ENCODE measurements around the gene SPECC1. TPM values are rescaled to one million over a fixed set of nuclear protein-coding genes. Genes with fewer than 3 reads are reported as not detected.

SPECC1 gene
- total RNA-seq, 1 donor from 2014 or later: 65.7 TPM

DNA sequence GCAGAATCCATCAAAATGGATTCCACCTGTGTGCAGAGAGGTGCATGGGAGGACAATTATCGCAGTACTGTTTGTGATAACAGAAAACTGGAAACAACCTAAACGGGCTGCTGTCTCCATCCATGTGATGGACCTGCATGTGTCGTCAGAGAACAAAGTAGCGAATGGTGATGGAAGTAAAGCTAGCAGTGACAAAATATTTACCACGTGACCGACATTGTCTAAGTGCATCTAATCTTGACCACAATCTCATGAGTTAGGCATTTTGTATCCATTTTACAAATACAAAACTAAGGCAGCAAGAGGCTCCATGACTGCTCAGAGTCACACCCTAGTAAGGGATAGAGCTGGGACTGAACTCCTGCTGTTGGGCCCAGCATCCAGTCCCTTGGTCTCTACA is 270.9 kb downstream of the SPECC1 start:
- Mint-ChIP-seq H3K9me3 (ENCODE audit: unreplicated experiment) (no peaks in the 10 kb centered on the region), H3K27me3 (ENCODE audit: unreplicated experiment) (peaks cover 4% of the 10 kb centered on the region), H3K4me1 (ENCODE audit: unreplicated experiment) (no peaks in the 10 kb centered on the region), H3K36me3 (ENCODE audit: low read depth, unreplicated experiment) (peaks cover 5% of the 10 kb centered on the region), H3K27ac (ENCODE audit: unreplicated experiment) (no peak overlapping the region), H3K4me3 (ENCODE audit: unreplicated experiment) (no peak overlapping the region)
- DNase-seq (ENCODE audit: low spot score): no peak
- TF ChIP-seq, protein P1, sequence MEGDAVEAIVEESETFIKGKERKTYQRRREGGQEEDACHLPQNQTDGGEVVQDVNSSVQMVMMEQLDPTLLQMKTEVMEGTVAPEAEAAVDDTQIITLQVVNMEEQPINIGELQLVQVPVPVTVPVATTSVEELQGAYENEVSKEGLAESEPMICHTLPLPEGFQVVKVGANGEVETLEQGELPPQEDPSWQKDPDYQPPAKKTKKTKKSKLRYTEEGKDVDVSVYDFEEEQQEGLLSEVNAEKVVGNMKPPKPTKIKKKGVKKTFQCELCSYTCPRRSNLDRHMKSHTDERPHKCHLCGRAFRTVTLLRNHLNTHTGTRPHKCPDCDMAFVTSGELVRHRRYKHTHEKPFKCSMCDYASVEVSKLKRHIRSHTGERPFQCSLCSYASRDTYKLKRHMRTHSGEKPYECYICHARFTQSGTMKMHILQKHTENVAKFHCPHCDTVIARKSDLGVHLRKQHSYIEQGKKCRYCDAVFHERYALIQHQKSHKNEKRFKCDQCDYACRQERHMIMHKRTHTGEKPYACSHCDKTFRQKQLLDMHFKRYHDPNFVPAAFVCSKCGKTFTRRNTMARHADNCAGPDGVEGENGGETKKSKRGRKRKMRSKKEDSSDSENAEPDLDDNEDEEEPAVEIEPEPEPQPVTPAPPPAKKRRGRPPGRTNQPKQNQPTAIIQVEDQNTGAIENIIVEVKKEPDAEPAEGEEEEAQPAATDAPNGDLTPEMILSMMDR (IDR thresholded peaks at IDR 0.05; ENCODE audit: unreplicated experiment): no peak

DNA sequence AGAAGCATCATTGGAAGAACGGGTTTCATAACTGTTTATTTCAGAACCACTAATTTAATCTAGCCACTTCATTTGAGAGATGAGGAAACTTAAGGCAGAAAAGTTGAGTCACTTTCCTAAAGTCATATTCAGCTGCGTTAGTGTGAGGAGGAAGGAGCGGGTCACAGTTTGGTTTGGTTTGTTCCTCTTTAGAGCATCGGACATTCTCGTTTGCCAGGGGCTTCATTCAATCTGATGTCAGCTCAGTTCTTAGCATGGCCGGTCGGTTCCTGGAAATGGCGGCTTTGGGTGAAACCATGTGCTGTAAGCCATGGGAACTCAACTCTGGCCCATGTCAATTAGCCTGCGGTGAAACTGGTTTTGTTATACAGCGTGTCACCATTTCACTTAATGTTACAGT is 271.7 kb downstream of the SPECC1 start:
- Mint-ChIP-seq H3K4me3 (ENCODE audit: unreplicated experiment) (no peak overlapping the region), H3K36me3 (ENCODE audit: low read depth, unreplicated experiment) (peaks cover 5% of the 10 kb centered on the region), H3K4me1 (ENCODE audit: unreplicated experiment) (no peaks in the 10 kb centered on the region), H3K27ac (ENCODE audit: unreplicated experiment) (no peak overlapping the region), H3K9me3 (ENCODE audit: unreplicated experiment) (no peaks in the 10 kb centered on the region), H3K27me3 (ENCODE audit: unreplicated experiment) (peaks cover 4% of the 10 kb centered on the region)
- DNase-seq (ENCODE audit: low spot score): no peak
- TF ChIP-seq, protein P1 (IDR thresholded peaks at IDR 0.05; ENCODE audit: unreplicated experiment): no peak

DNA sequence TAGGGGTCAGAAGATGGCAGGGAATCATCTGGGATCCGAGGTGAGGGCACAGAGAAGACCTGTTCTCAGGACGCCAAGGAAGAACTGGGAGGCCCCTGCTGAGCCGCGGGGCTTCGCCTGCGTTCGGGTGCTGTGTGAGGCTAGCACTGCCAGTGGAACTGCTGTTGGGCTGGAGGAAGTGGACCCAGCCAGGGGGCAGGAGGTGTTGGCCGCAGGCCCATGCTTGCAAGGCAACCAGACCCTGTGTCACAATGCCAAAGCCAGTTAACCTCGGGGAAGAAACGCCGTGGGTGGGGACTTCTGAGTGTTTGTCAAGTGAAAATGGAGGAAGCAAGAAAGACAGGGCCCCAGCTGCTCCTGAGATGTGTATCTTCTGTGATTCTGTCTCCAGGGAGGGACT is 272.7 kb downstream of the SPECC1 start:
- H3K4me3 Mint-ChIP-seq (ENCODE audit: unreplicated experiment): no peak overlapping the region
- H3K27me3 Mint-ChIP-seq (ENCODE audit: unreplicated experiment): peaks cover 6% of the 10 kb centered on the region
- peaks cover under 1% of the 10 kb centered on the region for H3K36me3 Mint-ChIP-seq (ENCODE audit: low read depth, unreplicated experiment)
- no peaks in the 10 kb centered on the region for H3K9me3 Mint-ChIP-seq (ENCODE audit: unreplicated experiment)
- H3K4me1 Mint-ChIP-seq (ENCODE audit: unreplicated experiment): no peaks in the 10 kb centered on the region
- no peak for DNase-seq (ENCODE audit: low spot score)
- H3K27ac Mint-ChIP-seq (ENCODE audit: unreplicated experiment): no peak overlapping the region
- TF ChIP-seq, protein P1 (IDR thresholded peaks at IDR 0.05; ENCODE audit: unreplicated experiment): no peak

DNA sequence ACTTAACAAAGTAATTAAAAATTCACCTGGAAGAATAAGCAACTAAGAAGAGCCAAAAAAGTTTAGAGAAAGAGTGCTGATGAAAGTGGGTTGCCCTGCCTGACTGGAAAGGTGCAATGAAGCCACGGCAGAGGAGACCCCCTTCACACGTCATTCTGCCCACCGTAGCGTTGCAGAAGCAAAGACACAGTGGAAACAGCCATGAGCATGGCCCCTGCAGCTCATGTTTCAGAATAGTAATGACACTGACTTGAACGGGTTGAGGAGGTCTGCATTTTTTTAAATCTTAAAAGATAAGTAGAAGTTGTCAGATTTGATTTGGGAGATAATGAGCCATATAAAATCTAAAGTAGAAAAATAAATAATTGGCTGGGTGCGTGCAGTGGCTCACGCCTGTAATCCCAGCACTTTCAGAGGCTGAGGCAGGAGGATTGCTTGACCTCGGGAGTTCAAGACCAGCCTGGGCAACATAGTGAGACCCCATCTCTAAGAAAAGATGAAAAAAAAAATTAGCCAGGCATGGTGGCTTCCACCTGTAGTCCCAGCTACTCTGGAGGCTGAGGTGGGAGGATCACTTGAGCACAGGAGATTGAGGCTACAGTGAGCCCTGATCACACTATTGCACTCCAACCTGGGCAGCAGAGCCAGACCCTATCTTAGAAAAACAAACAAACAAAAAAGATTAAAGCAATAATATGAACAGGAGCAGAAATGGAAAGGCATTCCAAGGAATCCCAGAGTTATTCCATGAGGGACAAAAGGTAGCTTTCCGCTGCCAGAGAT is 273.6 kb downstream of the SPECC1 start:
- TF ChIP-seq, protein P1 (IDR thresholded peaks at IDR 0.05; ENCODE audit: unreplicated experiment): no peak
- Mint-ChIP-seq H3K27me3 (ENCODE audit: unreplicated experiment) (peaks cover 6% of the 10 kb centered on the region), H3K27ac (ENCODE audit: unreplicated experiment) (no peak overlapping the region), H3K9me3 (ENCODE audit: unreplicated experiment) (no peaks in the 10 kb centered on the region), H3K4me1 (ENCODE audit: unreplicated experiment) (no peaks in the 10 kb centered on the region), H3K4me3 (ENCODE audit: unreplicated experiment) (no peak overlapping the region), H3K36me3 (ENCODE audit: low read depth, unreplicated experiment) (no peaks in the 10 kb centered on the region)
- no peak for DNase-seq (ENCODE audit: low spot score)

DNA sequence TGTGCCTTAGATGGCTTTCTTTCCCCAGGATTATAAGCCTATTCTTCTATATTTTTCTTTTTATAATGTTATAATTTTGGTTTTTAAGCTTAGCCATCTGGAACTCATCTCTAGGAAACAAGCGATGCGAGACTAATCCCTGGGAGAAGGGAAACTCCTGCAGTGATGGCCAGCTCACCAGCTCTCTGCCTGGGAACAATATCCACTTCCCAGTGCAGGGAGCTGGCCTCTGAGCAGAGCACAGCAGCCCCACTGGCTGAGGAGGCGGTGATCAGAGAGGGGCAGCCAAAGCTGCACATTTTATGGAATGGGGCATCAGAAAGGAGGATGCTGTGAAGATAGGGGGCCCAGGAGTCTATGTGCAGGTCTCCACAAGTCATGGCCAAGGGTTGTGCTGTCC is 274.9 kb downstream of the SPECC1 start:
- no peak overlapping the region for H3K4me3 Mint-ChIP-seq (ENCODE audit: unreplicated experiment)
- no peak overlapping the region for H3K27ac Mint-ChIP-seq (ENCODE audit: unreplicated experiment)
- H3K36me3 Mint-ChIP-seq (ENCODE audit: low read depth, unreplicated experiment): peaks cover 7% of the 10 kb centered on the region
- no peaks in the 10 kb centered on the region for H3K4me1 Mint-ChIP-seq (ENCODE audit: unreplicated experiment)
- peaks cover 4% of the 10 kb centered on the region for H3K27me3 Mint-ChIP-seq (ENCODE audit: unreplicated experiment)
- no peaks in the 10 kb centered on the region for H3K9me3 Mint-ChIP-seq (ENCODE audit: unreplicated experiment)
- TF ChIP-seq, protein P1 (IDR thresholded peaks at IDR 0.05; ENCODE audit: unreplicated experiment): no peak
- no peak for DNase-seq (ENCODE audit: low spot score)

All from endothelial cell (in vitro differentiated cells).